Right lobe of liver (tissue), 6 donors: ENCODE measurements around the gene FBXO44. TPM values are rescaled to one million over a fixed set of nuclear protein-coding genes. Genes with fewer than 3 reads are reported as not detected.

Source experiments
- ATAC-seq, 4 donors: fragments of 200-7000 bp; cut with Tn5 transposase; one replicate each; pipeline ENCODE4 v1.9.1; 2020; ENCODE audit warnings: mild to moderate bottlenecking in 4 of 4, moderate library complexity in 4 of 4
- DNase-seq, 3 donors: peaks; one replicate each; pipeline ENCODE4 v3.0.0-alpha.2; 2020
- H3K27ac ChIP-seq, 3 donors: fragments of 200-600 bp; one replicate each; pipeline ENCODE4 v1.8.0; 2022
- H3K27me3 ChIP-seq, 2 donors: fragments of 200-600 bp; one replicate each; pipeline ENCODE4 v1.8.0; 2022
- H3K36me3 ChIP-seq, 4 donors: fragments of 200-600 bp; sonication (generic) in 1 of 4; one replicate each; pipeline versions ENCODE4 v1.5.1 to v1.8.0; 2017 to 2022; ENCODE audit warnings: control low read depth in 1 of 4
- H3K4me1 ChIP-seq, 4 donors: fragments of 200-600 bp; sonication (generic) in 1 of 4; one replicate each; pipeline versions ENCODE4 v1.5.1 to v1.8.0; 2017 to 2022; ENCODE audit warnings: control low read depth in 1 of 4
- H3K4me3 ChIP-seq, 3 donors: fragments of 200-600 bp; one replicate each; pipeline ENCODE4 v1.8.0; 2022
- H3K9me3 ChIP-seq, 4 donors: fragments of 200-600 bp; sonication (generic) in 1 of 4; one replicate each; pipeline versions ENCODE4 v1.5.1 to v1.8.0; 2017 to 2022; ENCODE audit warnings: control low read depth in 1 of 4
- CTCF ChIP-seq, 4 donors: fragments of 200-600 bp in 3 of 4; fragments of 450-650 bp in 1 of 4; IDR thresholded peaks; one replicate each; pipeline versions ENCODE4 v1.5.1 to v1.8.0; 2016 to 2022; ENCODE audit warnings: antibody characterized with exemption in 4 of 4, mild to moderate bottlenecking in 2 of 4
- POLR2A ChIP-seq: fragments of 450-650 bp; IDR thresholded peaks from one replicate; pipeline ENCODE4 v1.6.1; 2017; ENCODE audit warnings: antibody characterized with exemption, mild to moderate bottlenecking
- WGBS: methylation state at CpG from one replicate; pipeline ENCODE4 v1.1.6; 2018; ENCODE audit warnings: low coverage, low lambda C conversion rate; ENCODE audit not compliant: insufficient coverage; ENCODE audit errors: missing lambda C conversion rate; 5-methylcytosine and 5-hydroxymethylcytosine counted together
- intact Hi-C, 2 donors: fragments of 100-400 bp; cut with DNase I; formaldehyde crosslinking; loops; one replicate each; pipeline versions ENCODE4 v1.11.2 to v1.14.1; 2022
- total RNA-seq, 6 experiments: library from RNA; depleted of rRNA in 2 of 6; stranded (reverse); fragments of >200 nt in 2 of 6; fragmentation: NEBNext Ultra II Directional in 3 of 6; extraction: Animal tissue kit (Norgen Biotek cat#: 25700) in 3 of 6; gene quantifications; one replicate each; pipeline versions ENCODE4 v1.1.0 to v1.2.4, GENCODE V29; 2016 to 2023
- donor health status: DM: no; HTN: yes; CAD: no.
- donor health status: DM: no; HTN: no; CAD: no.
- donor health status: DM: no; HTN: no; CAD: no.
- donor health status: DM: no; HTN: yes; CAD: no.
- donor health status: DM: no; HTN: yes; CAD: no.

Gene FBXO44
- total RNA-seq, 6 experiments from 2014 or later, result 8.7 to 15.3 (median 10.5) TPM

- H3K4me1 ChIP-seq, result no peaks in the 10 kb centered on the region
- 10% methylated on average over 2 of the region's 5 CpGs for WGBS
- TF ChIP-seq CTCF (IDR thresholded peaks at IDR 0.05) (no peak), POLR2A (no peak)
- ATAC-seq, result no peak
- H3K4me3 ChIP-seq, result no peak overlapping the region
- no peaks in the 10 kb centered on the region for H3K9me3 ChIP-seq
- intact Hi-C loops, result no loop called here
- no peaks in the 10 kb centered on the region for H3K27me3 ChIP-seq
- no peak for DNase-seq
- no peak overlapping the region for H3K27ac ChIP-seq
- no peaks in the 10 kb centered on the region for H3K36me3 ChIP-seq
These were observed 16.6 kb upstream of the FBXO44 start for GRCh38 chr1:11638121-11638520.

- Histone ChIP-seq H3K27me3 (no peaks in the 10 kb centered on the region), H3K9me3 (no peaks in the 10 kb centered on the region), H3K4me1 (no peaks in the 10 kb centered on the region), H3K36me3 (no peaks in the 10 kb centered on the region), H3K27ac (no peak overlapping the region), H3K4me3 (no peak overlapping the region)
- ATAC-seq, result no peak
- no peak for TF ChIP-seq POLR2A
- TF ChIP-seq CTCF (IDR thresholded peaks at IDR 0.05), result no peak
- no peak for DNase-seq
- 88% methylated on average over 4 of the region's 4 CpGs for WGBS
- intact Hi-C loops, result no loop called here
These were observed 15.3 kb upstream of the FBXO44 start for GRCh38 chr1:11639372-11639771.

GRCh38 chr1:11640101-11640500 lies 14.6 kb upstream of the FBXO44 start:
- ATAC-seq (no peak), DNase-seq (no peak)
- Histone ChIP-seq H3K4me3 (no peak overlapping the region), H3K27ac (no peak overlapping the region), H3K4me1 (no peaks in the 10 kb centered on the region), H3K9me3 (no peaks in the 10 kb centered on the region), H3K36me3 (no peaks in the 10 kb centered on the region), H3K27me3 (no peaks in the 10 kb centered on the region)
- intact Hi-C loops, result loop anchor here in 1 of 2 donors (10.0 kb wide), 1 partner anchor 395 kb away; no protein-coding TSS in a partner anchor
- TF ChIP-seq POLR2A (no peak), CTCF (IDR thresholded peaks at IDR 0.05) (no peak)
- 82% methylated on average over 5 of the region's 7 CpGs for WGBS

- ATAC-seq, result no peak
- intact Hi-C loops, result loop anchor here in 1 of 2 donors (10.0 kb wide), 1 partner anchor 396 kb away; no protein-coding TSS in a partner anchor
- no peaks in the 10 kb centered on the region for H3K9me3 ChIP-seq
These were observed 13.7 kb upstream of the FBXO44 start for GRCh38 chr1:11640944-11641343.

More at GRCh38 chr1:11640944-11641343, 13.7 kb upstream of the FBXO44 start:
- DNase-seq, result no peak
- no peaks in the 10 kb centered on the region for H3K36me3 ChIP-seq
- WGBS, result 71% methylated on average over 3 of the region's 6 CpGs
- H3K4me1 ChIP-seq, result no peaks in the 10 kb centered on the region
- no peaks in the 10 kb centered on the region for H3K27me3 ChIP-seq
- H3K27ac ChIP-seq, result no peak overlapping the region
- no peak overlapping the region for H3K4me3 ChIP-seq
- no peak for TF ChIP-seq CTCF (IDR thresholded peaks at IDR 0.05)
- TF ChIP-seq POLR2A, result no peak
